Stomach (tissue), 4 donors: ENCODE results near the gene UGT8.

Source experiments
- EP300 ChIP-seq: sonication (generic); formaldehyde crosslinking; IDR thresholded peaks from one replicate; pipeline ENCODE4 v1.6.1; 2017; ENCODE audit warnings: antibody characterized with exemption
- POLR2A ChIP-seq, 4 donors: fragments of 450-650 bp; IDR thresholded peaks; one replicate each; pipeline ENCODE4 v1.6.1; 2016; ENCODE audit warnings: antibody characterized with exemption in 4 of 4, control low read depth in 2 of 4, mild to moderate bottlenecking in 1 of 4, moderate library complexity in 1 of 4
- POLR2AphosphoS5 ChIP-seq, 3 donors: sonication (generic); formaldehyde crosslinking; IDR thresholded peaks; one replicate each; pipeline ENCODE4 v1.6.1; 2016; ENCODE audit warnings: antibody characterized with exemption in 3 of 3
- TF ChIP-seq, protein P1 (sequence below), 7 experiments: fragments of 450-650 bp in 4 of 7; fragments of 200-600 bp in 3 of 7; sonication (generic) in 3 of 7; IDR thresholded peaks; one replicate each; pipeline ENCODE4 v1.5.1; 2016 to 2019; ENCODE audit warnings: antibody characterized with exemption in 7 of 7, control low read depth in 2 of 7, mild to moderate bottlenecking in 1 of 7

DNA sequence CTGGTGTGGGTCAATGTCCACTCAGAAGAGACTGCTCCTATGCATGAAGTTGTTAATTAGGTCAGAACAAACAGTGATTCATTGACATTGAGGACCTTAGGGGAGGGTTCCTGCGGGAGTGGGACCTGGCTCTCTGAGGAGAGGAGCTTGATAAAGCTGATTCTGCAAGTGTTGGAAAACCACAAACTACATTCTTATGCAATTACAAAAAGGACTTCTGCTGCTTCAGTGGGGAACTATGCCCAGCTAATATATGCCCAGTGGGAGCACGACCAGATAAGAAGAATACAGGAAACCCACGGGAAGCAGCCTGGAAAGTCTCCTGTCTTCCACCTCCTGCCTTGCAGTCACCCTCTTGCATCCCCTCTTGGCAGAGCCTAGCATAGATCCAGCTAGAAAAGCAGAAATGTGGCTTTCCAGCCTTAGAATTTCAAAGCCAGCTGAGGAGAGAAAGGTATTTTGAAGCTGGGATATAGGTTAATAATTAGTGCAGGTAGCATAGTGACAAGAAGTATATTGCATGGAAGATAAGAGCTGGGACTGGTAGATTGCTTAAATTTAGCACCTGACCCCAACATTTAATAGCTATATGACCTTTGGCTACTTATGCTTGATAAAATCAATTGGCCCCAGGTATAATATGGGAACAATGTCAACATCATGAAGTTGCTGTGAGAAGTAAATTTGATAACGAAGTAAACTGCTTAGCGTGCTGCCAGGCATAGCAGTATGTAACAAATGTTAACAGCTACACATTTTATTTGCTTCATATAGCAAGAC lies 34.9 kb upstream of the UGT8 start:
- TF ChIP-seq, protein P1, sequence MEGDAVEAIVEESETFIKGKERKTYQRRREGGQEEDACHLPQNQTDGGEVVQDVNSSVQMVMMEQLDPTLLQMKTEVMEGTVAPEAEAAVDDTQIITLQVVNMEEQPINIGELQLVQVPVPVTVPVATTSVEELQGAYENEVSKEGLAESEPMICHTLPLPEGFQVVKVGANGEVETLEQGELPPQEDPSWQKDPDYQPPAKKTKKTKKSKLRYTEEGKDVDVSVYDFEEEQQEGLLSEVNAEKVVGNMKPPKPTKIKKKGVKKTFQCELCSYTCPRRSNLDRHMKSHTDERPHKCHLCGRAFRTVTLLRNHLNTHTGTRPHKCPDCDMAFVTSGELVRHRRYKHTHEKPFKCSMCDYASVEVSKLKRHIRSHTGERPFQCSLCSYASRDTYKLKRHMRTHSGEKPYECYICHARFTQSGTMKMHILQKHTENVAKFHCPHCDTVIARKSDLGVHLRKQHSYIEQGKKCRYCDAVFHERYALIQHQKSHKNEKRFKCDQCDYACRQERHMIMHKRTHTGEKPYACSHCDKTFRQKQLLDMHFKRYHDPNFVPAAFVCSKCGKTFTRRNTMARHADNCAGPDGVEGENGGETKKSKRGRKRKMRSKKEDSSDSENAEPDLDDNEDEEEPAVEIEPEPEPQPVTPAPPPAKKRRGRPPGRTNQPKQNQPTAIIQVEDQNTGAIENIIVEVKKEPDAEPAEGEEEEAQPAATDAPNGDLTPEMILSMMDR (IDR thresholded peaks at IDR 0.05): no peak
- TF ChIP-seq POLR2A (IDR thresholded peaks at IDR 0.05) (no peak), EP300 (no peak), POLR2AphosphoS5 (IDR thresholded peaks at IDR 0.05) (peak in 2 of 3 donors; percentile 51 to 57)
